Mesendoderm (in vitro differentiated cells): ENCODE results near the gene RELCH.

Experiments used
- DNase-seq: peaks from one replicate; pipeline ENCODE4 v3.0.0; 2013
- H2AK5ac ChIP-seq: 2 replicates; pipeline ENCODE4 v1.6.1; 2013; ENCODE audit warnings: low read length, inconsistent platforms
- H2BK120ac ChIP-seq: 2 replicates; pipeline ENCODE4 v1.6.1; 2013; ENCODE audit warnings: low read depth, mild to moderate bottlenecking, low read length, moderate library complexity, mixed read lengths
- H2BK15ac ChIP-seq: replicated peaks from 2 replicates; pipeline ENCODE4 v1.6.1; 2013; ENCODE audit warnings: low read depth, mild to moderate bottlenecking, moderate library complexity
- H2BK5ac ChIP-seq: 2 replicates; pipeline ENCODE4 v1.6.1; 2013; ENCODE audit warnings: low read length, inconsistent platforms
- H3K18ac ChIP-seq: 2 replicates; pipeline ENCODE4 v1.6.1; 2013; ENCODE audit warnings: mild to moderate bottlenecking, low read length, mixed read lengths
- H3K23ac ChIP-seq: one replicate; pipeline ENCODE4 v1.6.1; 2013; ENCODE audit warnings: low read length
- H3K27ac ChIP-seq: 2 replicates; pipeline ENCODE4 v1.5.1; 2013; ENCODE audit warnings: low read depth, mild to moderate bottlenecking, inconsistent platforms, low read length, moderate library complexity
- H3K27me3 ChIP-seq: 2 replicates; pipeline ENCODE4 v1.6.1; 2013; ENCODE audit warnings: low read length, control low read depth, mild to moderate bottlenecking, inconsistent platforms; ENCODE audit not compliant: insufficient read depth, poor library complexity
- H3K36me3 ChIP-seq: 2 replicates; pipeline ENCODE4 v1.6.1; 2013; ENCODE audit warnings: low read length, inconsistent platforms; ENCODE audit not compliant: control insufficient read depth, insufficient read depth
- H3K4ac ChIP-seq: one replicate; pipeline ENCODE4 v1.6.1; 2013; ENCODE audit warnings: low read depth, mild to moderate bottlenecking, low read length, moderate library complexity
- H3K4me1 ChIP-seq: 2 replicates; pipeline ENCODE4 v1.6.1; 2013; ENCODE audit warnings: low read depth, low read length, inconsistent platforms; ENCODE audit not compliant: control insufficient read depth
- H3K4me2 ChIP-seq: 2 replicates; pipeline ENCODE4 v1.6.1; 2013; ENCODE audit warnings: low read length
- H3K4me3 ChIP-seq: 2 replicates; pipeline ENCODE4 v1.5.1; 2013; ENCODE audit warnings: mild to moderate bottlenecking, low read length
- H3K56ac ChIP-seq: one replicate; pipeline ENCODE4 v1.6.1; 2013; ENCODE audit warnings: low read length
- H3K79me1 ChIP-seq: 2 replicates; pipeline ENCODE4 v1.6.1; 2013; ENCODE audit warnings: low read length, inconsistent platforms
- H3K79me2 ChIP-seq: 2 replicates; pipeline ENCODE4 v1.6.1; 2013; ENCODE audit warnings: mild to moderate bottlenecking, low read length; ENCODE audit not compliant: control insufficient read depth, insufficient read depth
- H3K9ac ChIP-seq: 2 replicates; pipeline ENCODE4 v1.6.1; 2013; ENCODE audit warnings: low read length, inconsistent platforms
- H4K5ac ChIP-seq: one replicate; pipeline ENCODE4 v1.6.1; 2013; ENCODE audit warnings: low read length
- H4K8ac ChIP-seq: one replicate; pipeline ENCODE4 v1.6.1; 2013; ENCODE audit warnings: low read depth, mild to moderate bottlenecking, control low read depth, low read length, moderate library complexity
- whole genome bisulfite sequencing: extraction: QIAGEN DNeasy Blood & Tissue Kit; methylation state at CpG from one replicate; pipeline ENCODE4 v1.1.7; 2013; ENCODE audit warnings: low lambda C conversion rate, missing lambda C conversion rate; ENCODE audit not compliant: insufficient coverage; ENCODE audit errors: extremely low coverage; 5-methylcytosine and 5-hydroxymethylcytosine counted together

The RELCH gene

GRCh38 chr18:62336618-62337017 is 149.6 kb downstream of the RELCH start:
- Histone ChIP-seq H3K79me1 (peaks cover 8% of the 10 kb centered on the region), H2BK120ac (no peak overlapping the region), H3K9ac (no peak overlapping the region), H4K8ac (no peak overlapping the region), H3K4me3 (no peak overlapping the region), H2BK15ac (no peak overlapping the region), H3K18ac (no peak overlapping the region), H3K4ac (no peak overlapping the region), H2BK5ac (no peak overlapping the region), H2AK5ac (no peak overlapping the region), H3K79me2 (peaks cover 3% of the 10 kb centered on the region), H3K4me2 (no peak overlapping the region), H3K27ac (no peak overlapping the region), H3K4me1 (peaks cover 8% of the 10 kb centered on the region), H3K23ac (no peak overlapping the region), H3K27me3 (no peaks in the 10 kb centered on the region), H3K56ac (no peak overlapping the region), H4K5ac (no peak overlapping the region), H3K36me3 (no peaks in the 10 kb centered on the region)
- no peak for DNase-seq
- no CpG with 5 or more reads among the region's 5 CpGs for WGBS

DNA sequence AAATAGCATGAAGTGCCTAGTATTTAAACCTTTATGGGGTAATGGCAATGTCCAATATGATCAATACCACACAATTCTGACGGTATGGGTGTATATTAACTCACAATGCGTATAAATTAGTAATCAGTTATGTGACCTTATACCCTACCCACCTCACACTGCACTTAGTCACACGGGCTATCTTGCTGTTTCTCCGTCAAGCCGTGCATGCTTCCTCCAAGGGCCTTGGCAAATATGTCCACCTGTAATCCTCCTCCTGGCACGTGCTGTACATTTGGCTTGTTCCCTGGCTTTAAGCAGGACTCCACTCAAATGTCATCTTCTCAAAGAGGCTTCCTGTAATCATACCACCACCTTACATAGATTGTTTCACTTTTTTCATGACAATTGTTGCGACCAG is 150.3 kb downstream of the RELCH start:
- WGBS: no CpG with 5 or more reads among the region's 7 CpGs
- Histone ChIP-seq H3K36me3 (no peaks in the 10 kb centered on the region), H2BK15ac (no peak overlapping the region), H3K9ac (no peak overlapping the region), H2BK5ac (no peak overlapping the region), H3K18ac (no peak overlapping the region), H3K56ac (no peak overlapping the region), H3K27ac (no peak overlapping the region), H2BK120ac (no peak overlapping the region), H3K79me1 (peaks cover 7% of the 10 kb centered on the region), H2AK5ac (no peak overlapping the region), H4K8ac (no peak overlapping the region), H4K5ac (no peak overlapping the region), H3K79me2 (peaks cover 3% of the 10 kb centered on the region), H3K4me1 (peaks cover 7% of the 10 kb centered on the region), H3K4me3 (no peak overlapping the region), H3K4ac (no peak overlapping the region), H3K27me3 (no peaks in the 10 kb centered on the region), H3K4me2 (no peak overlapping the region), H3K23ac (no peak overlapping the region)
- no peak for DNase-seq

DNA sequence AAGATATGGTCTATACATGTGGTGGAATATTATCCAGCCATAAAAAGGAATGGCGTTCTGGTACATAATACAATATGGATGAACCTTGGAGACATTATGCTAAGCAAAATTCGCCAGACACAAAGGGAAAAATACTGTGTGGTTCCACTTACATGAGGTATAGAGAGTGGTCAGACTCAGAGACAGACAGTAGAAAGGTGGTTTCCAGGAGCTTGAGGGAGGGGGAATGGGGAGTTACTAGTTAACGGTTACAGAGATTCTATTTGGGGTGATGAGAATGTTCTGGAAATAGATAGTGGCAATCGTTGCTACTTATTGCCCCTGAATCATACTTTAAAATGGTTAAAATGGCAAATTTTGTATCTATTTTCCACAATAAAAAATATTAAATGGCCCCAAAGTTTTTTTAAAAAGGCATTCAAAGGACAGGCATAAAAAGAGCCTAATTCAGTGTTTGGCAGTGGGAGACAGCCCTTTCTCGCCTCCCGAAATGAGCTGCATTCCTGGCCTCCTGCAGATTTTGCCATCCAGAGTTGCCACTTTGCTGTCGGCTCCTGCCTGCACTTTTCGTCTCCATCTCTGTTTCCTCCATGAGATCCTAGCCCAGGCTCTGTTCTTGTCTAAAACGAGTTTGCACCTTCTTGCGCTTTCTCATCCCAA is 151.5 kb downstream of the RELCH start:
- Histone ChIP-seq H3K27me3 (no peaks in the 10 kb centered on the region), H2BK5ac (no peak overlapping the region), H3K79me1 (peaks cover 3% of the 10 kb centered on the region), H3K4me2 (peak overlapping the region; percentile 54), H3K4me1 (peaks cover 7% of the 10 kb centered on the region), H3K9ac (no peak overlapping the region), H3K4me3 (no peak overlapping the region), H3K36me3 (no peaks in the 10 kb centered on the region), H2AK5ac (no peak overlapping the region), H2BK15ac (no peak overlapping the region), H4K5ac (no peak overlapping the region), H3K4ac (no peak overlapping the region), H2BK120ac (no peak overlapping the region), H3K56ac (peak overlapping the region; percentile 56), H3K27ac (no peak overlapping the region), H4K8ac (no peak overlapping the region), H3K18ac (peak overlapping the region; percentile 8), H3K79me2 (peaks cover 3% of the 10 kb centered on the region), H3K23ac (no peak overlapping the region)
- no CpG with 5 or more reads among the region's 10 CpGs for WGBS
- DNase-seq: peak; percentile 62

DNA sequence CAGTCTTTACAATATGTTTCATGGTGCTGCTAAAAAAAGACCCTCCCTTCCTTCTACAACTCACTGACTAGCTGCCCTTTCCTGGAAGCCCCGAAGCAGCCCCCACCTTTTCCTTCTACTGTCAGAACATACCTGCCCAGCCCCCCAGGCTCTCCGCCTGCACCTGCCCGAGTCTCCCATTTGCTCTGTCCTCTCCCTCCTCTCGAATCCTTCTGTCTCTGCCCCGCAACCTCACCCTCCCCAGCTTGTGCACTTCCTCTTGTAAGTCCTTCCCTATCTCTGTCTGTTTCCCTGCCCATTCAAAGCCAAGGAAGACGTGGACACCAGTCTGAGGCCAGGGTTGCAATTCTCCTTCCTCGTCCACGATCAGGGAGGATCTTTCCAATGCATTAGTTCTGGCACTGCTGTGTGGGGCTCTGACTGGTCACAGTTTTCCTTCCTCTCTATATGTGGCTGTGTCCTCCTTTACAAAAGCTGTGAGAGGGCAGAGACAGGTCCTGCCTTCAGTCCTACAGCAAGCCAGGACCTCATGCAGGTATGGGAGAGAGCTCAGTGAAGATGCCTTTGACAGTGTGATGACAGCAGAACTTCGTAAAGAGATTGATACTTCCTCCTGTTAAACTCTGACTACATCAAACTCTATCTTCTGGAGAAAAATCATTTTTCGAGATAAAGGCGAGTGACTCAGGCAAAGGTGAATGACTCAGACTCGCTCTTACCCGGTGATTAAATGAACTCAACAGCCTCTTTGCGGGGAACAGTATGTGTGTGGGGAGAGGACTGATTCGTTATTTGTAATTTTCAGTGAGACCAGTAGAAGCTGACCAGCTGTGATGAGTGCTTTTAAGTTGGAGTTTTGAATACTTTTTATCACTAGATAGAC is 152.3 kb downstream of the RELCH start:
- H4K5ac ChIP-seq: no peak overlapping the region

GRCh38 chr18:62340996-62341395 is 153.9 kb downstream of the RELCH start:
- Histone ChIP-seq H3K27ac (no peak overlapping the region), H3K27me3 (no peaks in the 10 kb centered on the region), H3K18ac (no peak overlapping the region), H3K9ac (no peak overlapping the region), H3K79me2 (no peaks in the 10 kb centered on the region), H3K4me1 (peaks cover 7% of the 10 kb centered on the region), H4K8ac (no peak overlapping the region), H3K4ac (no peak overlapping the region), H2AK5ac (no peak overlapping the region), H3K4me2 (no peak overlapping the region), H3K36me3 (no peaks in the 10 kb centered on the region), H3K79me1 (no peaks in the 10 kb centered on the region), H3K23ac (no peak overlapping the region), H2BK120ac (no peak overlapping the region), H3K56ac (no peak overlapping the region), H2BK15ac (no peak overlapping the region), H2BK5ac (no peak overlapping the region), H4K5ac (no peak overlapping the region), H3K4me3 (no peak overlapping the region)
- no peak for DNase-seq
- no CpG with 5 or more reads among the region's 9 CpGs for WGBS

More for the DNA sequence above, 152.3 kb downstream of the RELCH start:
- DNase-seq: peak; percentile 40
- H3K56ac ChIP-seq: peak overlapping the region; percentile 56
- no peak overlapping the region for H3K23ac ChIP-seq
- H3K4ac ChIP-seq: no peak overlapping the region
- H3K79me2 ChIP-seq: no peaks in the 10 kb centered on the region
- H2BK15ac ChIP-seq: no peak overlapping the region
- H3K4me2 ChIP-seq: peak overlapping the region; percentile 54
- no peaks in the 10 kb centered on the region for H3K36me3 ChIP-seq
- no peaks in the 10 kb centered on the region for H3K79me1 ChIP-seq
- no peak overlapping the region for H4K8ac ChIP-seq
- no peaks in the 10 kb centered on the region for H3K27me3 ChIP-seq
- H2BK5ac ChIP-seq: no peak overlapping the region
- H2BK120ac ChIP-seq: no peak overlapping the region
- H3K4me3 ChIP-seq: no peak overlapping the region
- H3K27ac ChIP-seq: no peak overlapping the region
- peaks cover 7% of the 10 kb centered on the region for H3K4me1 ChIP-seq
- H3K9ac ChIP-seq: no peak overlapping the region
- peak overlapping the region; percentile 8 for H3K18ac ChIP-seq
- H2AK5ac ChIP-seq: no peak overlapping the region
- WGBS: no CpG with 5 or more reads among the region's 15 CpGs
